GM21619 (cell line): Measurements from ENCODE around the gene HNRNPH3.

Experiments
- ATAC-seq: cut with Tn5 transposase; IDR thresholded peaks from one replicate; pipeline ENCODE4 v1.9.1; 2021; ENCODE audit not compliant: unreplicated experiment

The HNRNPH3 gene

DNA sequence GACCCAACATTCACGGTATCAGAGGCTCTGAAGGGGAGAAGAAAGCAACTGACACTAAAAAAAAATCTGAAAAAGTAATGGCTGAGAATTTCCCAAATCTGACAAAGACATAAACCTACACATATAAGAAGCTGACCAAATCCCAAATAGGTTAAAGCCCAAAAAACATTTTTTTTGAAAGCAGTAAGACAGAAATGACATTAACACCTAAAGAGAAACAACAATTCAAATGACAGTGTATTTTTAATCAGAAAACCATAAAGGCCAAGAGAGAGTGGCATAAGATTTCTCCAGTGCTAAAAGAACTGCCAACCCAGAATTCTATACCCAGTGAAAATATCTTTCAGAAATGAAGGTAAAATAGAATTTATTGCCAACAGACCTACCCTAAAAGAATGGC, 39.7 kb downstream of the HNRNPH3 start:
- no peak for ATAC-seq

- ATAC-seq: no peak
These were observed 53.9 kb downstream of the HNRNPH3 start for GRCh38 chr10:68385740-68386139.
